Cardiac fibroblast (primary cell): ENCODE data around the gene TRUB2.

Experiments
- DNase-seq, 2 donors: peaks; one replicate each; pipeline versions ENCODE4 v3.0.0 to v3.0.0-alpha.2; 2010; ENCODE audit warnings: low read depth in 2 of 2
- H3K4me3 ChIP-seq, 2 donors: replicated peaks in 1 of 2; 1 replicate in 1 of 2; 2 replicates in 1 of 2; pipeline ENCODE4 v1.5.1; 2011; ENCODE audit warnings: low read depth in 2 of 2, low read length in 2 of 2, mild to moderate bottlenecking in 2 of 2, moderate library complexity in 1 of 2
- TF ChIP-seq, protein P1 (sequence below): IDR thresholded peaks from one replicate; pipeline ENCODE4 v1.5.1; 2011; ENCODE audit warnings: low read depth, mild to moderate bottlenecking, low read length, inconsistent platforms

The TRUB2 gene

DNA sequence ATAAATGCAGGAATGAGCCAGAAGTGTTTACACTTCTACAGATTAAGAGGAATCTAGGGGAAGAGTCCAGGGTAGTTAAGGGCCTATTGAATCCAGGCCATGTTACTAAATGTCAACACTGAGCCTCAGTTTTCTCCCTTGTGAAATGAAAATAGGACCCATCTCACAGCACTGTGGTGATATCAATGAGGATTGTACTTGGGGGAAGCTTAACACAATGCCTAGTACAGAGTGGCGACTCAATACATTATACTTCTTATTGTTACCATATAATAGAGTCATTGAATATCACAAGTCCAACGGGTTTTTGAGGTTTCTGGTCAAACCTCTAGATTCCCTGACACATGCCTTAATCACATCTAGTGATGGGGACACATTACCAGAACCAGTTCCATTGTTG, 4.6 kb downstream of the TRUB2 start:
- H3K4me3 ChIP-seq = no peak overlapping the region
- TF ChIP-seq, protein P1, sequence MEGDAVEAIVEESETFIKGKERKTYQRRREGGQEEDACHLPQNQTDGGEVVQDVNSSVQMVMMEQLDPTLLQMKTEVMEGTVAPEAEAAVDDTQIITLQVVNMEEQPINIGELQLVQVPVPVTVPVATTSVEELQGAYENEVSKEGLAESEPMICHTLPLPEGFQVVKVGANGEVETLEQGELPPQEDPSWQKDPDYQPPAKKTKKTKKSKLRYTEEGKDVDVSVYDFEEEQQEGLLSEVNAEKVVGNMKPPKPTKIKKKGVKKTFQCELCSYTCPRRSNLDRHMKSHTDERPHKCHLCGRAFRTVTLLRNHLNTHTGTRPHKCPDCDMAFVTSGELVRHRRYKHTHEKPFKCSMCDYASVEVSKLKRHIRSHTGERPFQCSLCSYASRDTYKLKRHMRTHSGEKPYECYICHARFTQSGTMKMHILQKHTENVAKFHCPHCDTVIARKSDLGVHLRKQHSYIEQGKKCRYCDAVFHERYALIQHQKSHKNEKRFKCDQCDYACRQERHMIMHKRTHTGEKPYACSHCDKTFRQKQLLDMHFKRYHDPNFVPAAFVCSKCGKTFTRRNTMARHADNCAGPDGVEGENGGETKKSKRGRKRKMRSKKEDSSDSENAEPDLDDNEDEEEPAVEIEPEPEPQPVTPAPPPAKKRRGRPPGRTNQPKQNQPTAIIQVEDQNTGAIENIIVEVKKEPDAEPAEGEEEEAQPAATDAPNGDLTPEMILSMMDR = no peak
- no peak for DNase-seq

DNA sequence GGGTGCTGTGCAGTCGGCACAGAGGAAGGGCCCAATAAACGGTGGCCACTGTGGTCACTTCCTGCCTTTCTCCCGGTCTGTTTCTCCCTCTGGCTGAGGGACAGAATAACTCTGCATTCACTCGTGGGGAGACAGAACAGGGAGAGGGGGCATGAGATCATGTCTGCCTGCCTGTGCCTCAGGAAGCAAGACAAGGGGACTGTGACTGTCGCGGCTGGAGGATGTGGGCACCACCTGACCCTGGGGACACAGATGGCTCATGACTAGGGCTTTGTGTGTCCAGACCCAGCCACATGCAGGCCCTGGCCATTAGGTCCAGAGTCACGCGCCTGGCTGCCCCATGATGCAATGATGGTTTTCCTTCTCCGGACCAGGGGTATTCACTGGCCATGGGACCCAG, 5.8 kb downstream of the TRUB2 start:
- TF ChIP-seq, protein P1 = no peak
- no peak overlapping the region for H3K4me3 ChIP-seq
- no peak for DNase-seq

DNA sequence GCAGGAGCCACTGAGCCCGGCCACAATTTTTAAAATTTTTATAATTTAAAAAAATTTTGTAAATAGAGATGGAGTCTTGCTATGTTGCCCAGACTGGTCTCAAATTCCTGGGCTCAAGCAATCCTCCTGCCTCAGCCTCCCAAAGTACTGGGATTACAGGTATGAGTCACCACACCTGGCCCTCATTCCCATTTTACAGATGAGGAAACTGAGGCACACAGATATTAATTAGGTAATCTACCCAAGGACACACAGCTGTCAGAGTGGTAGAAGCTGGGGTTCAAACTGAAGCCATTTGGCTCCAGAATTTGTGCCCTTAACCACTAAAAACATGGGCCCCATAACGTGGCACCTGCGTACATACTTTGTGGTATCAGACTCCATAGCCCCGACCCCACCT, 7.5 kb downstream of the TRUB2 start:
- TF ChIP-seq, protein P1 = no peak
- DNase-seq = no peak
- no peak overlapping the region for H3K4me3 ChIP-seq

DNA sequence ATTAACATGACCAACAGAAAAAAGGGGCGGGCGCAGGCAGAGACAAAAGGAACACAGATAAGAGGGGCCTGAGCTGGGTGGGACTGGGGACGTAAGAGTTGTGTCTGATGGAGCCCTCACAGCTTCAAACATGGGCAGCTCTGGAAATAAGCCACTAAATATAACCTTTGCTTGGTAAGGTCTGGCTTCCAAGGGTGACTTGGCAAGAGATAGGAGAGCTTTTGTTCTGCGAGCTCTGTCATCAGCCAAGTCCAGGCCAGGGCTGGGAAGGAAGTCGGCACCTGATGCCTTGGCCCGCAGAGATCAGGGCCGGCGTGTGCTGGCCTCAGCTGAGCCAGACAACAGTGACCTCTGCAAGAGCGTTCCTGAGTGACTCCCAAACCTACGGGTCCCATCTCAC, 11.8 kb downstream of the TRUB2 start:
- no peak overlapping the region for H3K4me3 ChIP-seq
- DNase-seq = no peak
- TF ChIP-seq, protein P1 = no peak

DNA sequence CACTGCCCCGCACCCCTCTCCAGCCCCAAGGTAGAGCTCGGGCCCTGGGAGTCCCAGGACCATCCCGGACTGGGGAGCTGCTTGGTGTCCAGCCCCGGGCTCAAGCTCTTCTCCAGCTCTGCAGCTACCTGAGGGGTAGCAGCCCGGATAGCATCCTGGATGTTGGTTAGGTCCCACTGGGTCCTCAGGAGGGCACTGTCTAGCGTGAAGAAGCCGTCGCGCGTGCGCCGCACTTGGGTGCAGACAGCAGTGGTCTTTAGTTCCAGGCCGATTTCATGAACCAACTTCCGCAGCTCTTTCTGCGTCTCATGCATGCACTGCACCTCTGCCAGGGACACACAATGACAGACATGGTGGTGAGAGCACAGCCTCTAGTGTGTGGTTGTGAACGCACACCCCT, 12.7 kb downstream of the TRUB2 start:
- DNase-seq = no peak
- H3K4me3 ChIP-seq = no peak overlapping the region
- TF ChIP-seq, protein P1 = no peak

DNA sequence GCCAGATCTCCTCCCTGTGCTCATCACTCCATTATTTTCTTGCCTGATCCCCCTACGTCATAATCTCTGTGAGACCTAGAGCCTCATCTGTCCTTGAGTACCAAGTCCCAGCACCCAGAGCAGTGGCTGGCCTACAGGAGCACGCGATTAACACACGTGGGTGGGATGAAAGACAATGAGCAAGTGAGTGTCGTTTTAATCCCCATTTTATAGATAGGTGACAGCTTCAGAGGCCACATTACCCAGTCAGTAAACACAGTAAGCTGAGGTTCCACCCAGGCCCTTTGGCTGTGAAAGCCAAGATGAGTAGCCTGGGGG, 17.3 kb downstream of the TRUB2 start:
- H3K4me3 ChIP-seq = no peak overlapping the region
- TF ChIP-seq, protein P1 = no peak

DNA sequence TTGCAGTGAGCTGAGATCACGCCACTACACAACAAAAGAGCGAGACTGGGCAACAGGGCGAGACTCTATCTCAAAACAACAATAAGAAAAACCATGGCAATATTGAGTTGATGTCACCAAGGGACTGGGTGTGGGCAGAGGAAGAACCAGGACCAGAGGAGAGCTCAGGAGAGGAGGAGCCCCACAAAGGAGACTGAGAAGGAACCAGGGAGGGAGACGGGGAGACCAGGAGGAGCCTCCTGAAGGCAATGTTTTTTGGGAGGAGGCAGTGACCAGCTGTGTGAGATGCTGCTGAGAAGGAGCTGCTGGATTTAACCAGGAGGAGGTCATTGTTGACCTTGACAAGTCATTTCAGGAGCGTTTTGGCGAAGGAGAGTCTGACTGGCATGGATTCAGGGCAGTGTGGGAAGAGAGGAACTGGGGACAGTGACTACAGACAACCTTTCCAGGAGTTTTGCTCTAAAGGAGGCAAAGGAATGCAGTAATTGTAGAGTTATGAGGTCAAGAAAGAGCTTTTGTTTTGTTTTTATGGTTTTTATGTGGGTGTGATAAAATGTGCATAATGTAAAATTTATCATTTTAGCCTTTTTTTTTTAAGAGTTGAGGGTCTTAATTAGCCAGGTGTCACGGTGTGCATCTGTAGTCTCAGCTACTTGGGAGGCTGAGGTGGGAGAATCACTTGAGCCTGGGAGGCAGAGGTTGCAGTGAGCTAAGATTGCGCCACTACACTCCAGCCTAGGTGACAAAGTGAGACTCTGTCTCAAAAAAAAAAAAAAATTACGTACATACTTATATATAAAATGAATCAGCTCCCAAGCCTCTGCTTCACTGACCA, 17.9 kb downstream of the TRUB2 start:
- DNase-seq = peak in 1 of 2 donors; percentile 20
- TF ChIP-seq, protein P1 = no peak
- H3K4me3 ChIP-seq = no peak overlapping the region

More for the DNA sequence above, 17.3 kb downstream of the TRUB2 start:
- peak in 1 of 2 donors; percentile 65 for DNase-seq
